ENCODE results near the gene PPP1R13B. TPM values are rescaled to one million over a fixed set of nuclear protein-coding genes. Genes with fewer than 3 reads are reported as not detected.

Gene PPP1R13B
- polyA plus RNA-seq, 4 donors, result 26.0 to 41.4 (median 33.3) TPM

DNA sequence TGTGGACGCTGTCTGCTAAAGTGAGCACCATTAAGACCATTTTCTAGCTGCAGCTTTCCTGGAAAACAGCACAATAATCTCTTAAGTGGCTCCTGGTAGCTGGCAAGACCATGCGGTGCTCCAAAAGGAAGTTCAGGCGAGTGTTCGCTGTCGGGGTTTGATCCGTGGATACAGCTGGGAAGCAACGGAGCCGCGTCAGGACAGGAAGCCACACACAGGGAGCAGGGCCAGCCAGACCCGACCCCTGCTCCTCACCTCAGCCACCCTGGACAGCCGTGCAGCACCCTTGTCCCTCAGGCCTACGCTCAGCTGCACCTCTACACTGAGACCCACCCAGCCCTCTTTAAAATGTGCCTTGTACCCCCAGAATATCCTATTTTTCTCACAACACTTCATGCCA, 112.4 kb downstream of the PPP1R13B start:
- no peak for DNase-seq (ENCODE audit: low read depth in 4 of 4, low spot score in 2 of 4)

GRCh38 chr14:103734081-103734888, 113.1 kb downstream of the PPP1R13B start:
- no peak for DNase-seq (ENCODE audit: low read depth in 4 of 4, low spot score in 2 of 4)

DNA sequence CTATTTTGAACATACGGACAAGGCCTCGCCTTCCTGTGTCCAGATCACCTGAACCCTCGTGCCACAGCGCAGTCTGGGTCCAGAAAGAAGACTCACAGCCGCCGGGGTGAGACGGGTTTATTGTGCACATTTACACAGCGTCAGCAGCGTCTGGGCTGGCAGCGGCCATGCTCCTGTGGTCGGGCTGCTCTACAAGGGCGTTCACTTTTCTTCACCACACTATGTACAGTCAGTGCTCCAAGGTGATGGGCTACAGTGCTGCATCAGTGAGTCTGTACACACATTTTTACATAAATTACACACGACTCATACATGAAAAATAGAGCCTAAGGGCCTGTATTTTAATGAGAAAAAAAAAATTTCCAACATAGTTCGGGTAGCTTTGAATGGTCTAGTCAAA, 113.7 kb downstream of the PPP1R13B start:
- DNase-seq (ENCODE audit: low read depth in 4 of 4, low spot score in 2 of 4), result no peak

- no peak for DNase-seq (ENCODE audit: low read depth in 4 of 4, low spot score in 2 of 4)
These were observed 114.3 kb downstream of the PPP1R13B start for GRCh38 chr14:103732868-103733620.

DNA sequence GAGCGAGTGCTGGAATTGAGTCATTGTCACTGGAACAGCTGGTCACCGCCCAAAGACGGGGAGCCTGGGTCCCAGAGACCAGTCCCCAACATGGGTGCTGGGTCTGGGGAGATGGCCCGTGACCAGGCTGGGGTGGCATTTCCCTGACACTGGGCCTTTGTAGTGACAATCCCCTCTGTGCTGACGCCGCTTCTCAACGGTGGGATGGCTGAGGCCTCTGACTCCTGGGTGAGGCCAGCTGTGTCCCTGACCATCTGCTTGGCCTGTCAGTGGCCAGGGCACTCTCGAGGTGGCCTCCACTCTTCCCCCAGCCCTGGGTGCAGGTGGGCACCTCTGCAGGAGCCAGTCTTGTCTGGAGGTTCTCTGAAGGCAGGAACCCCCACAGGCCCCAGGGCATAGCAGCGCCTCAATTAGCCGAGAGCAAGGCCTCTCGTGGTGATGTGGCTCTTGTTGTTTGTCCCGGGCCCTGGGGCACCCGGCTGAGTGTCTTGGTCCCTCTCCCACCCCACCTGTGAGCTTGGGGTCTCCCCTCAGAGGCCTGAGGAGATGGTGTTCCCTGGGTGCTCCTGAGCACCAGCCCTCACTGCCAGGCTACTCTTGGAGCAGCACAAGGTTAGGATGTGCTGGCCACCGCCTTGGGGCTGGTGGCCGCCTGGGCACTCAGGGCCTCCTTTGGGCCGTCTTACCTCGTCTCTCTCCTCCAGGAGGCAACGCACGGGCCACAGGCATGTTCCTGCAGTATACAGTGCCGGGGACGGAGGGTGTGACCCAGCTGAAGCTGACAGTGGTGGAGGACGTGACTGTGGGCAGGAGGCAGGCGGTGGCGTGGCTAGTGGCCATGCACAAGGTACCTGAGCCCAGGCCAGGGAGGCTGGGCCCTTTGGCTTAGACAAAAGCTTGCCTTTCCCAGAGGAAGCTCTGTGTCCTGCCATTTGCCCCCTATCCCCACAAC, 115.2 kb downstream of the PPP1R13B start:
- no peak for DNase-seq (ENCODE audit: low read depth in 4 of 4, low spot score in 2 of 4)

GRCh38 chr14:103731481-103731880, 115.9 kb downstream of the PPP1R13B start:
- no peak for DNase-seq (ENCODE audit: low read depth in 4 of 4, low spot score in 2 of 4)

GRCh38 chr14:103730490-103731035, 116.8 kb downstream of the PPP1R13B start:
- no peak for DNase-seq (ENCODE audit: low read depth in 4 of 4, low spot score in 2 of 4)

DNA sequence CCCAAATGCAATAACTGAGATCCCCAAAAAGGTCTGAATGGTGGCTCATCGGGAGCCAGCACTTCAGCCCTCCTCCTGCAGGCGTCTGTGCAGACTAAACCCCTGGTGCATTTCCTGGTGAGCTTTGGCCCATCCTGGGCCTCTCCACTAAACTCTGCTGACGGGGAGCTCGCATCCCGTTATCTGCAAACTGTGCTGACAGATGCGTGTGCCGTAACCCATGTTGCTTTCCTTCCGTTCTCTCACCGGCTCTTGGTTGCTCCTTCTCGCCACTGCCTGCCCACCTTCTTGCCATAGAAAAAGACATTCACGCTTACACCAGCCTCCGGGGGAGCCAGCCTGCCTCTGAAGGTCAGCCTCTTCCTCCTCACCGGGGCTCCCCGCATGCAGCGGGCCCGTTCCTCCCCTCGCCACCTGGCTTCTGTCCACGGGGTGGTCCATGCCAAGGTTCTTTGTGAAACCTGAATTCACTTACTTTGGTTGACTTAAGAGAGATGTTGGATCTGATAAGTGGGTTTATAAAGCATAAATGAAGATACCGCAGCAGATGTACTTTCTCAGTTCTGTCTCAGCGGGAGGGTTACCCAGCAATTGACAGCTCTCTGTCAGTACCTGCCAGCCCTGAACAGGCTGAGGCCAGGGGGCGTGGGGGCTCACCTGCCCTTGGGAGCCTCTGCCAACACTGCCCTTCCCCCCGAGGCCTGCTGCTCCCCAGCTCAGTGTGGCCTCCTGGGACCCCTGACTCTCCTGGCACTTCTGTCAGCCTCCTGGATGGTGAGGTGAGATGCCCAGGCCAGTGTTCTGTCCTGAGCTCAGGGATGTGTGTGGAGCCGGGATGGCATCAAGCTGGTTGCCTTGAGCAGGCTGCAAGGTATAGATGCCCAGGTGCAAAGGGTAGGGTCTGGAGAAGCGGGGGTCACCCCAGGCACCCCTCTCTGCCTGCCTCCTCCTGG, 117.6 kb downstream of the PPP1R13B start:
- no peak for DNase-seq (ENCODE audit: low read depth in 4 of 4, low spot score in 2 of 4)

GRCh38 chr14:103728721-103729120, 118.7 kb downstream of the PPP1R13B start:
- DNase-seq (ENCODE audit: low read depth in 4 of 4, low spot score in 2 of 4), result no peak

GRCh38 chr14:103728141-103728540, 119.2 kb downstream of the PPP1R13B start:
- DNase-seq (ENCODE audit: low read depth in 4 of 4, low spot score in 2 of 4), result no peak

- peak in 1 of 4 donors; percentile 41 for DNase-seq (ENCODE audit: low read depth in 4 of 4, low spot score in 2 of 4)
These were observed 119.9 kb downstream of the PPP1R13B start for GRCh38 chr14:103727313-103727980.

DNA sequence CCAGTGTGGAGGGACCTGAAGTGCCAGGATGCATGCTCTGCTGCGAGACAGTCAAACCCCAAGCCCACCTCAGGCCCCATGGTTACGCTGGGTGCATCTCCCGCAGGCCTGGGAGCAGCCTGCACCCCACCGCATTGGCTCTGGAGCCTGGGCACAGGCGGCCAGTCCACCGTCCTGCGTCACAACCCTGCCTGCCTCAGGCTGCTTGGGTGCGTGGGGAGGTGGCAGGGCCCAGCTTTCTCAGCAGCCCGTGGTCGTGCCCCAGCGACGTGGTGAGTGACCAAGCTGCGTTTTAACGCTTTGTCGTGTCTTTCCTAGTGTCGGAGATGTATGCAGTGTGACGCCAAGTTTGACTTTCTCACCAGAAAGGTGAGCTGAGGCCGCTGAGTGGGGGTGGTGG, 120.9 kb downstream of the PPP1R13B start:
- DNase-seq (ENCODE audit: low read depth in 4 of 4, low spot score in 2 of 4), result no peak

DNA sequence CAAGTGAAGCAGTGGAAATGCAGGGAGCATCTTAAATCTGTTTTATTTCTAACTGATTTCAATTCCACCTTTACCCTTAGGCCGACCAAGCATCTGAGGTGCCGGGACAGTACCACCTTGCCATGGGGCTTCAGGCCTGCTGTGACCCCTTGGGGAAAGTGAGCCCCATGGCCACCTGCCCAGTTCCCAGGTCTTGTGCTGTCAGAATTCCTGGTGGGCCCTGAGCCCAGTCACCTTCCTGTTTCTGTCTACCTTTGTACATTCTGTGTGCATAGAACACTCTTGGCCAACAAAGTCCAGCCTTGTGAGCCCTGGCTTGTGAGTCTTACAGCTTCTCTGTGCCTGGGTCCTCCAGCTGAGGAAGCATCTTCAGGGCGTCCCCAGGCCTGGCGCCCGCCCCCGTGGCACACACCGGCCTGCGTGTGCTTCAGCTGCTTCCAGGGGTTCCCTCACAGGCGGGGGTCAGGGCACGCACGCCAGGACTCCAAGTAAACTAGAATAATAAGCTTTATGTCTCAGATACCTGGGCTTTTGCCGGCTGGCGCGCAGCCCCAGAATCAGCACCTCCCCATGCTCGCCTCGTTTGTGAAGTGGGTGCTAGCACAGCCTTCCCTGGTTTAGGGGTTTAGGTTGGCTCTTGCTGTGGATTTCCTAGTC, 121.5 kb downstream of the PPP1R13B start:
- DNase-seq (ENCODE audit: low read depth in 4 of 4, low spot score in 2 of 4), result no peak

DNA sequence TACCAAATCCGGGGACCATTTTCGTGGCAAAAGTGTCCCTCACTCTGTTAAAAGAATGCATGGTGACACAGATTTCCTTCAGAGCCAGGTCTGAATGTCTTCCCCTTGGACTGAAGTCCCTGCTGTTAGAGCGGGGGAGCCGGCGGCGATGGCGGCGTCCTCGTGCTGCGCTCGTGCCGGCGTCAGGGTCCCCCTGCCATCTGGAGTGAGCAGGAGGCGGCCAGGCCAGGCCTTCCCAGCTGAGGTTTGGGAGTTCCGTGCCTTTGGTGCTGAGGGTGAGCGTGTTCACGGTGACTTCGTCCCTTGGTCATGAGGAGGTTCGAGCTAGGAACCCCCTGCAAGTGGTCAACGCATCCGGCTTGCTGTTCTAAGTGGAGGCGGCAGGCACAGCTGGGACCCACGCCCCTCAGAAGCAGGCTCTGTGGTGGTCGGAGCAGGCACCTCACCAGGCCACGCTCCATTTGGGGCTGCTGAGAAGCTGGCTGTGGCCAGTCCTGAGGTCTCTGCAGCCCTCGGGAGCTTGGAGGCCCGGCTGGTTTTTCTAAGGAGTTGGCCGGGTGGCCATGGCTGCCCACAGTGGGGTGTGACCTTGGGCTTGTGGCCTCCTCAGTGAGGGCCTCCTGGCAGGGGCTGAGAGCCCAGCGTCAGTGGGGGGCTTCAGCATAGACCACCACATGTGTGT, 122.2 kb downstream of the PPP1R13B start:
- no peak for DNase-seq (ENCODE audit: low read depth in 4 of 4, low spot score in 2 of 4)

- DNase-seq (ENCODE audit: low read depth in 4 of 4, low spot score in 2 of 4), result no peak
These were observed 123.3 kb downstream of the PPP1R13B start for GRCh38 chr14:103724116-103724515.

GRCh38 chr14:103723748-103724081, 123.7 kb downstream of the PPP1R13B start:
- DNase-seq (ENCODE audit: low read depth in 4 of 4, low spot score in 2 of 4), result no peak

- DNase-seq (ENCODE audit: low read depth in 4 of 4, low spot score in 2 of 4), result no peak
These were observed 125.8 kb downstream of the PPP1R13B start for GRCh38 chr14:103721334-103722120.

All from left renal cortex interstitium (tissue), 4 donors.